ENCODE measurements around the gene PPM1B. TPM values are rescaled to one million over a fixed set of nuclear protein-coding genes. Genes with fewer than 3 reads are reported as not detected.
"Not testable (repeated sequence)": the region's sequence is repeated elsewhere in the genome, so short reads cannot be mapped to it uniquely, and the experiment has no call there.

Gene PPM1B
- total RNA-seq, 1 donor from 2014 or later: 27.9 TPM

- no peak for TF ChIP-seq CTCF (IDR thresholded peaks at IDR 0.05)
- Histone ChIP-seq H3K27ac (no peak overlapping the region), H3K27me3 (no peaks in the 10 kb centered on the region), H3K4me1 (peaks cover 0 to 7% of the 10 kb centered on the region in 2 donors), H3K4me3 (no peak overlapping the region), H3K9me3 (no peaks in the 10 kb centered on the region), H3K36me3 (no peaks in the 10 kb centered on the region)
- no peak for DNase-seq (ENCODE audit: low spot score in 2 of 2)
- intact Hi-C loops (cut with DNase I): no loop called here
Measured at GRCh38 chr2:44126106-44126797, 42.4 kb upstream of the PPM1B start.

DNA sequence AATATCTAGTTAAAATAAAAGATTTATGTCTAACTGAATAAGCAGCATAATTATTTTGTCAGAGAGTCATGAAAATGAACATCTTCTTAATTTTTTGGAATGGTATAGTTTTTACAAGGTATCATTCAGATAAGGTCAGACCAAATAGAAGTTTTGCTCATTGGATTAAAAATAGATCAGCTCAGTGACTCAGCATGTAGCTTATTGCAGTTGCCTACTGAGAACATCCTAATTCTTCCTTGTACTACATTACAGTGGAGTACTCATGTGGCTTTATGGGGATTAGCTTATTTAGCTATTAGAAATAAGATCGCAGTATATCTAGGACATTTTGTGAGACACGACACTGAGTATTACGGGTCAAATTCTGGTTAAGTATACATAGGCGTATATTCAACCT lies 38.2 kb upstream of the PPM1B start:
- Histone ChIP-seq H3K4me1 (peaks cover 0 to 10% of the 10 kb centered on the region in 2 donors), H3K36me3 (no peaks in the 10 kb centered on the region), H3K4me3 (no peak overlapping the region), H3K27ac (no peak overlapping the region), H3K9me3 (no peaks in the 10 kb centered on the region), H3K27me3 (no peaks in the 10 kb centered on the region)
- DNase-seq (ENCODE audit: low spot score in 2 of 2): no peak
- TF ChIP-seq CTCF (IDR thresholded peaks at IDR 0.05): no peak
- intact Hi-C loops (cut with DNase I): no loop called here

DNA sequence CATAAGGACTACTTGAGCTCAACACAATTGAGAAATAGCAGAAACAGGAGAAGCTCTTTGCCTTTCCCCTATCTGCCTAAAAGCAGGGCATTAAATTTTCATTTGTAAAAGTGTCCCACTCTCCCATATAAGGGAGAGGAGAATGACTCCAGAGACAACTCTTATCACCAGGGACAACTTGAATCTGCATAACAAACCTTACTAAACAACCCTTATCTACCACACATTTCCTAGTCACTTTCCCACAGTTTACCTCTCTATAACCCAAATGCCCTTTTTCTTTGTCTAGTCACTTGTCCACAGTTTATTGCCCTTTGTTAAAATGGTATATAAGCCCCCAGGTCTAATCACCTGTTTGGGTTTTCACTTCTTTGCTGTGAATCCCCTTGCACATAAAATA lies 37.5 kb upstream of the PPM1B start:
- no peak for DNase-seq (ENCODE audit: low spot score in 2 of 2)
- intact Hi-C loops (cut with DNase I): no loop called here
- Histone ChIP-seq H3K27ac (no peak overlapping the region), H3K4me1 (peaks cover 0 to 10% of the 10 kb centered on the region in 2 donors), H3K27me3 (no peaks in the 10 kb centered on the region), H3K9me3 (no peaks in the 10 kb centered on the region), H3K36me3 (no peaks in the 10 kb centered on the region), H3K4me3 (no peak overlapping the region)
- TF ChIP-seq CTCF (IDR thresholded peaks at IDR 0.05): no peak

DNA sequence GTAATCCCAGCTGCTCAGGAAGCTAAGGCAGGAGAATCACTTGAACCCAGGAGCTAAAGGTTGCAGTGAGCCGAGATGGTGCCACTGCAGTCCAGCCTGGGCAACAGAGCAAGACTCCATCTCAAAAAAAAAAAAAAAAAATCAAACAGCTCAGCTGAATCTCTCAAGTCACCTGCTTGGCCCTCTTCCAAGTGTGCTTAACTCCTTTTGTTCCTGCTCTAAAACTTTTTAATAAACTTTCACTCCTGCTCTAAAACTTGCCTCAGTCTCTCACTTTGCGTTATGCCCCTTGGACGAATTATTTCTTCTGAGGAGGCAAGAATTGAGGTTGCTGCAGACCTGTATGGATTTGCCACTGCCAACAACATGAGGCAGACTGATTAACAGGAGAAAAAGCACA lies 35.1 kb upstream of the PPM1B start:
- H3K36me3 ChIP-seq; H3K4me3 ChIP-seq; H3K9me3 ChIP-seq; intact Hi-C loops (cut with DNase I); H3K27me3 ChIP-seq; H3K27ac ChIP-seq; DNase-seq (ENCODE audit: low spot score in 2 of 2): not testable (repeated sequence)
- H3K4me1 ChIP-seq: peaks cover 0 to 10% of the 10 kb centered on the region in 2 donors

GRCh38 chr2:44134848-44135247 lies 33.8 kb upstream of the PPM1B start:
- Histone ChIP-seq H3K4me3 (no peak overlapping the region), H3K27ac (peak overlapping the region; percentile 51 to 66), H3K36me3 (no peaks in the 10 kb centered on the region), H3K4me1 (peaks cover 0 to 10% of the 10 kb centered on the region in 2 donors), H3K27me3 (no peaks in the 10 kb centered on the region), H3K9me3 (no peaks in the 10 kb centered on the region)
- no peak for TF ChIP-seq CTCF (IDR thresholded peaks at IDR 0.05)
- intact Hi-C loops (cut with DNase I): no loop called here
- no peak for DNase-seq (ENCODE audit: low spot score in 2 of 2)

- intact Hi-C loops (cut with DNase I): no loop called here
Measured at GRCh38 chr2:44135296-44135695, 33.4 kb upstream of the PPM1B start.

More at GRCh38 chr2:44135296-44135695, 33.4 kb upstream of the PPM1B start:
- H3K4me3 ChIP-seq: no peak overlapping the region
- H3K36me3 ChIP-seq: no peaks in the 10 kb centered on the region
- no peak for DNase-seq (ENCODE audit: low spot score in 2 of 2)
- H3K27me3 ChIP-seq: no peaks in the 10 kb centered on the region
- H3K9me3 ChIP-seq: no peaks in the 10 kb centered on the region
- peak overlapping the region; percentile 51 to 66 for H3K27ac ChIP-seq
- peaks cover 0 to 8% of the 10 kb centered on the region in 2 donors for H3K4me1 ChIP-seq
- TF ChIP-seq CTCF (IDR thresholded peaks at IDR 0.05): no peak

Data from ascending aorta (tissue), 2 donors.